H1 (cell line): ENCODE results near the gene TK1.

Experiments
- CBX5 ChIP-seq: fragments of 300-800, 300-1000 bp; sonication (generic); IDR thresholded peaks from 2 replicates; pipeline ENCODE4 v1.7.1; 2016; ENCODE audit warnings: antibody characterized with exemption, low read length, low read depth
- CBX8 ChIP-seq: fragments of 300-800, 300-1000 bp; sonication (generic); IDR thresholded peaks from 2 replicates; pipeline ENCODE4 v1.7.1; 2016; ENCODE audit warnings: low read depth, low read length, borderline replicate concordance
- CHD1 ChIP-seq: IDR thresholded peaks from 2 replicates; pipeline ENCODE4 v1.6.1; 2012; ENCODE audit warnings: low read depth, low read length, improper control_type of control experiment
- CHD2 ChIP-seq: IDR thresholded peaks from 2 replicates; pipeline ENCODE4 v1.6.1; 2012; ENCODE audit warnings: low read length, improper control_type of control experiment
- CTCF ChIP-seq, 3 experiments: IDR thresholded peaks; 1 replicate in 2 of 3; 2 replicates in 1 of 3; pipeline versions ENCODE4 v1.5.1 to v1.6.1; 2011; ENCODE audit warnings: low read length in 3 of 3, mild to moderate bottlenecking in 3 of 3, inconsistent platforms in 2 of 3, low read depth in 1 of 3, moderate library complexity in 1 of 3; ENCODE audit not compliant: insufficient read depth in 1 of 3; ENCODE audit errors: control extremely low read depth in 1 of 3
- EZH2 ChIP-seq: fragments of 200-600 bp; sonication (generic); IDR thresholded peaks from 2 replicates; pipeline ENCODE4 v1.7.1; 2012; ENCODE audit warnings: low read depth, mild to moderate bottlenecking, moderate library complexity, low read length, inconsistent platforms; ENCODE audit not compliant: severe bottlenecking
- KDM5A ChIP-seq: fragments of 200-600 bp; IDR thresholded peaks from 2 replicates; pipeline ENCODE4 v1.7.1; 2012; ENCODE audit warnings: mild to moderate bottlenecking, low read length, inconsistent platforms, mixed read lengths
- MAX ChIP-seq: IDR thresholded peaks from 2 replicates; pipeline ENCODE4 v1.6.1; 2012; ENCODE audit warnings: inconsistent platforms
- POLR2A ChIP-seq, 2 experiments: IDR thresholded peaks; 1 replicate in 1 of 2; 2 replicates in 1 of 2; pipeline ENCODE4 v1.6.1; 2011; ENCODE audit warnings: low read depth in 2 of 2, low read length in 2 of 2, mild to moderate bottlenecking in 2 of 2; ENCODE audit errors: control extremely low read depth in 1 of 2
- POLR2AphosphoS5 ChIP-seq: IDR thresholded peaks from 2 replicates; pipeline ENCODE4 v1.6.1; 2011; ENCODE audit warnings: low read depth, low read length
- RNF2 ChIP-seq: fragments of 200-900, 300-1000 bp; sonication (generic); IDR thresholded peaks from 2 replicates; pipeline ENCODE4 v1.7.1; 2016; ENCODE audit warnings: borderline replicate concordance, low read depth, mild to moderate bottlenecking, antibody characterized with exemption, low read length; ENCODE audit not compliant: poor library complexity, severe bottlenecking; ENCODE audit errors: missing control alignments
- SIX5 ChIP-seq: IDR thresholded peaks from 2 replicates; pipeline ENCODE4 v1.6.1; 2011; ENCODE audit warnings: mild to moderate bottlenecking, low read depth, low read length
- TAF1 ChIP-seq: IDR thresholded peaks from 2 replicates; pipeline ENCODE4 v1.6.1; 2011; ENCODE audit warnings: mild to moderate bottlenecking, low read depth, low read length

- TF ChIP-seq POLR2A (IDR thresholded peaks at IDR 0.05; ENCODE audit: control extremely low read depth in 1 of 2, low read depth in 2 of 2, low read length in 2 of 2) (no peak; a peak in 1 of 3 replicates), CBX5 (no peak), CBX8 (no peak), KDM5A (no peak), SIX5 (no peak), POLR2AphosphoS5 (no peak), MAX (no peak), CTCF (IDR thresholded peaks at IDR 0.05; ENCODE audit: control extremely low read depth in 1 of 3, insufficient read depth in 1 of 3, low read depth in 1 of 3, low read length in 3 of 3) (no peak), CHD2 (no peak), RNF2 (no peak), CHD1 (no peak), EZH2 (no peak), TAF1 (no peak)
These were observed 11.2 kb downstream of the TK1 start for GRCh38 chr17:78175643-78175981.
